Measurements from ENCODE around the gene C15orf61. TPM values are rescaled to one million over a fixed set of nuclear protein-coding genes. Genes with fewer than 3 reads are reported as not detected.

The C15orf61 gene
- total RNA-seq, 2 experiments from 2014 or later, result 3.5 to 3.8 TPM

- DNase-seq (no peak), ATAC-seq (no peak)
- H3K4me1 Mint-ChIP-seq, result peaks cover 12% of the 10 kb centered on the region
- no peaks in the 10 kb centered on the region for H3K27me3 Mint-ChIP-seq
- no peaks in the 10 kb centered on the region for H3K9me3 Mint-ChIP-seq (ENCODE audit: low read depth)
- no peak overlapping the region for H3K27ac Mint-ChIP-seq
- CTCF ChIA-PET, result interaction anchor here (0.6 kb wide), 1 partner anchor 309 kb away, joined by 4 read pairs; no protein-coding TSS in a partner anchor
- H3K36me3 Mint-ChIP-seq, result peaks cover 3% of the 10 kb centered on the region
- no peak overlapping the region for H3K4me3 Mint-ChIP-seq
These were observed 13.9 kb upstream of the C15orf61 start for GRCh38 chr15:67506775-67507747.

- Mint-ChIP-seq H3K27ac (no peak overlapping the region), H3K27me3 (no peaks in the 10 kb centered on the region), H3K4me3 (no peak overlapping the region), H3K4me1 (peaks cover 14% of the 10 kb centered on the region), H3K36me3 (peaks cover 7% of the 10 kb centered on the region), H3K9me3 (ENCODE audit: low read depth) (no peaks in the 10 kb centered on the region)
- no peak for DNase-seq
- no peak for ATAC-seq
- CTCF ChIA-PET, result no interaction called here
These were observed 12.5 kb upstream of the C15orf61 start for GRCh38 chr15:67508407-67508806.

- peaks cover 7% of the 10 kb centered on the region for H3K36me3 Mint-ChIP-seq
- ATAC-seq (no peak), DNase-seq (no peak)
- no peak overlapping the region for H3K27ac Mint-ChIP-seq
- H3K9me3 Mint-ChIP-seq (ENCODE audit: low read depth), result no peaks in the 10 kb centered on the region
- CTCF ChIA-PET, result no interaction called here
- H3K4me3 Mint-ChIP-seq, result no peak overlapping the region
- no peaks in the 10 kb centered on the region for H3K27me3 Mint-ChIP-seq
- peaks cover 14% of the 10 kb centered on the region for H3K4me1 Mint-ChIP-seq
These were observed 11.0 kb upstream of the C15orf61 start for GRCh38 chr15:67509918-67510317.

GRCh38 chr15:67510597-67511190, 10.2 kb upstream of the C15orf61 start:
- peaks cover 13% of the 10 kb centered on the region for H3K4me1 Mint-ChIP-seq
- no peak for ATAC-seq
- H3K36me3 Mint-ChIP-seq, result peaks cover 7% of the 10 kb centered on the region
- no peak for DNase-seq
- CTCF ChIA-PET, result no interaction called here
- H3K27me3 Mint-ChIP-seq, result no peaks in the 10 kb centered on the region
- H3K27ac Mint-ChIP-seq, result no peak overlapping the region
- no peaks in the 10 kb centered on the region for H3K9me3 Mint-ChIP-seq (ENCODE audit: low read depth)
- no peak overlapping the region for H3K4me3 Mint-ChIP-seq

GRCh38 chr15:67511606-67512005, 9.3 kb upstream of the C15orf61 start:
- no peak overlapping the region for H3K27ac Mint-ChIP-seq
- peaks cover 7% of the 10 kb centered on the region for H3K4me1 Mint-ChIP-seq
- CTCF ChIA-PET, result interaction anchor here (0.7 kb wide), 1 partner anchor 10 kb away, joined by 3 read pairs; no protein-coding TSS in a partner anchor
- no peaks in the 10 kb centered on the region for H3K9me3 Mint-ChIP-seq (ENCODE audit: low read depth)
- H3K27me3 Mint-ChIP-seq, result no peaks in the 10 kb centered on the region
- H3K4me3 Mint-ChIP-seq, result no peak overlapping the region
- DNase-seq (no peak), ATAC-seq (no peak)
- peaks cover 7% of the 10 kb centered on the region for H3K36me3 Mint-ChIP-seq

GRCh38 chr15:67512140-67512539, 8.8 kb upstream of the C15orf61 start:
- Mint-ChIP-seq H3K27ac (no peak overlapping the region), H3K27me3 (no peaks in the 10 kb centered on the region), H3K4me1 (peaks cover 7% of the 10 kb centered on the region), H3K36me3 (peaks cover 7% of the 10 kb centered on the region), H3K4me3 (no peak overlapping the region), H3K9me3 (ENCODE audit: low read depth) (no peaks in the 10 kb centered on the region)
- ATAC-seq (no peak), DNase-seq (no peak)
- CTCF ChIA-PET, result no interaction called here

GRCh38 chr15:67512933-67513714, 7.8 kb upstream of the C15orf61 start:
- ATAC-seq (no peak), DNase-seq (no peak)
- Mint-ChIP-seq H3K27ac (no peak overlapping the region), H3K36me3 (peaks cover 7% of the 10 kb centered on the region), H3K27me3 (no peaks in the 10 kb centered on the region), H3K9me3 (ENCODE audit: low read depth) (no peaks in the 10 kb centered on the region), H3K4me1 (peaks cover 7% of the 10 kb centered on the region), H3K4me3 (no peak overlapping the region)
- CTCF ChIA-PET, result no interaction called here

- CTCF ChIA-PET, result no interaction called here
These were observed 5.8 kb upstream of the C15orf61 start for GRCh38 chr15:67515090-67515489.

GRCh38 chr15:67515557-67515956, 5.4 kb upstream of the C15orf61 start:
- CTCF ChIA-PET, result no interaction called here
- H3K27me3 Mint-ChIP-seq, result no peaks in the 10 kb centered on the region
- DNase-seq (no peak), ATAC-seq (no peak)
- H3K4me3 Mint-ChIP-seq, result no peak overlapping the region
- peaks cover 9% of the 10 kb centered on the region for H3K36me3 Mint-ChIP-seq
- peaks cover 11% of the 10 kb centered on the region for H3K4me1 Mint-ChIP-seq
- H3K27ac Mint-ChIP-seq, result no peak overlapping the region
- no peaks in the 10 kb centered on the region for H3K9me3 Mint-ChIP-seq (ENCODE audit: low read depth)

More at GRCh38 chr15:67515090-67515489, 5.8 kb upstream of the C15orf61 start:
- Mint-ChIP-seq H3K4me1 (peaks cover 7% of the 10 kb centered on the region), H3K4me3 (no peak overlapping the region), H3K9me3 (ENCODE audit: low read depth) (no peaks in the 10 kb centered on the region), H3K27ac (peak overlapping the region; percentile 59), H3K36me3 (peaks cover 9% of the 10 kb centered on the region), H3K27me3 (no peaks in the 10 kb centered on the region)
- DNase-seq (no peak), ATAC-seq (no peak)

- peak overlapping the region; percentile 87 for H3K27ac Mint-ChIP-seq
- DNase-seq (no peak), ATAC-seq (no peak)
- no peaks in the 10 kb centered on the region for H3K27me3 Mint-ChIP-seq
- H3K9me3 Mint-ChIP-seq (ENCODE audit: low read depth), result no peaks in the 10 kb centered on the region
- CTCF ChIA-PET, result interaction anchor here (0.9 to 1.5 kb wide), 2 partner anchors 19 to 63 kb away, joined by 3 read pairs; no protein-coding TSS in a partner anchor
- H3K4me1 Mint-ChIP-seq, result peaks cover 25% of the 10 kb centered on the region
- H3K36me3 Mint-ChIP-seq, result peaks cover 3% of the 10 kb centered on the region
- peak overlapping the region; percentile 94 for H3K4me3 Mint-ChIP-seq
These were observed 456 bp upstream of the C15orf61 start for GRCh38 chr15:67520321-67521028.

- peak overlapping the region; percentile 94 for H3K4me3 Mint-ChIP-seq
- H3K36me3 Mint-ChIP-seq, result peaks cover 3% of the 10 kb centered on the region
- DNase-seq, result no peak
- peak overlapping the region; percentile 91 for H3K27ac Mint-ChIP-seq
- no peaks in the 10 kb centered on the region for H3K27me3 Mint-ChIP-seq
- H3K9me3 Mint-ChIP-seq (ENCODE audit: low read depth), result no peaks in the 10 kb centered on the region
- ATAC-seq, result no peak
- CTCF ChIA-PET, result interaction anchor here (0.8 to 1.5 kb wide), 5 partner anchors 10 to 575 kb away, joined by 3 to 4 read pairs (median 3); no protein-coding TSS in a partner anchor
- peaks cover 25% of the 10 kb centered on the region for H3K4me1 Mint-ChIP-seq
These were observed 1.0 kb downstream of the C15orf61 start for GRCh38 chr15:67521783-67522568.

- CTCF ChIA-PET, result interaction anchor here (0.9 kb wide), 1 partner anchor 29 kb away, joined by 3 read pairs; no protein-coding TSS in a partner anchor
- Mint-ChIP-seq H3K27ac (no peak overlapping the region), H3K27me3 (no peaks in the 10 kb centered on the region), H3K36me3 (peaks cover 4% of the 10 kb centered on the region), H3K4me3 (no peak overlapping the region), H3K4me1 (peaks cover 25% of the 10 kb centered on the region), H3K9me3 (ENCODE audit: low read depth) (no peaks in the 10 kb centered on the region)
- DNase-seq (no peak), ATAC-seq (no peak)
These were observed 2.4 kb downstream of the C15orf61 start for GRCh38 chr15:67523330-67523729.

All from activated CD8-positive, alpha-beta memory T cell treated with anti-CD3 and anti-CD28 coated beads, Interleukin-2, amount 10 ng/mL, durations not matched to agents 7 days and 5 days (primary cell).